ENCODE results near the gene KLK7. TPM values are rescaled to one million over a fixed set of nuclear protein-coding genes. Genes with fewer than 3 reads are reported as not detected.
A peak's percentile ranks its signal among the peaks of the same experiment; 100 is the strongest.

KLK7 gene
- total RNA-seq, 3 donors from 2014 or later, result not detected

GRCh38 chr19:51003316-51003715 is 19.6 kb upstream of the KLK7 start:
- DNase-seq (no peak), ATAC-seq (no peak)
- no peak for TF ChIP-seq CTCF (IDR thresholded peaks at IDR 0.05)
- H3K9me3 ChIP-seq, result no peaks in the 10 kb centered on the region
- no peak overlapping the region for H3K4me3 ChIP-seq
- intact Hi-C loops (cut with DNase I, micrococcal nuclease), result no loop called here
- H3K36me3 ChIP-seq (ENCODE audit: low read depth), result no peaks in the 10 kb centered on the region
- no peaks in the 10 kb centered on the region for H3K4me1 ChIP-seq (ENCODE audit: low read depth)

GRCh38 chr19:51002542-51003311 is 19.0 kb upstream of the KLK7 start:
- Histone ChIP-seq H3K4me3 (no peak overlapping the region), H3K4me1 (ENCODE audit: low read depth) (no peaks in the 10 kb centered on the region), H3K36me3 (ENCODE audit: low read depth) (no peaks in the 10 kb centered on the region), H3K9me3 (no peaks in the 10 kb centered on the region)
- no peak for TF ChIP-seq CTCF (IDR thresholded peaks at IDR 0.05)
- intact Hi-C loops (cut with DNase I, micrococcal nuclease), result no loop called here
- no peak for DNase-seq
- ATAC-seq, result peak; percentile 25

GRCh38 chr19:51002089-51002532 is 18.4 kb upstream of the KLK7 start:
- H3K4me1 ChIP-seq (ENCODE audit: low read depth), result no peaks in the 10 kb centered on the region
- DNase-seq, result no peak
- ATAC-seq, result no peak
- intact Hi-C loops (cut with DNase I, micrococcal nuclease), result no loop called here
- TF ChIP-seq CTCF (IDR thresholded peaks at IDR 0.05), result no peak
- H3K36me3 ChIP-seq (ENCODE audit: low read depth), result no peaks in the 10 kb centered on the region
- H3K9me3 ChIP-seq, result no peaks in the 10 kb centered on the region
- H3K4me3 ChIP-seq, result no peak overlapping the region

- DNase-seq (no peak), ATAC-seq (no peak)
- H3K9me3 ChIP-seq, result no peaks in the 10 kb centered on the region
- intact Hi-C loops (cut with DNase I, micrococcal nuclease), result no loop called here
- TF ChIP-seq CTCF (IDR thresholded peaks at IDR 0.05), result no peak
- H3K4me1 ChIP-seq (ENCODE audit: low read depth), result no peaks in the 10 kb centered on the region
- no peaks in the 10 kb centered on the region for H3K36me3 ChIP-seq (ENCODE audit: low read depth)
- no peak within 1 kb of the TSS for H3K4me3 ChIP-seq
Measured at GRCh38 chr19:51001515-51001914, 17.8 kb upstream of the KLK7 start, which contains the start of gene KLK8. Gene KLK8, minus strand, starts transcription at chr19:51001604. Its CDS starts 437 bp downstream, at chr19:51001167.

- DNase-seq, result no peak
- no peaks in the 10 kb centered on the region for H3K9me3 ChIP-seq
- H3K4me1 ChIP-seq (ENCODE audit: low read depth), result no peaks in the 10 kb centered on the region
- no peaks in the 10 kb centered on the region for H3K36me3 ChIP-seq (ENCODE audit: low read depth)
- intact Hi-C loops (cut with DNase I, micrococcal nuclease), result no loop called here
- no peak for TF ChIP-seq CTCF (IDR thresholded peaks at IDR 0.05)
- H3K4me3 ChIP-seq, result no peak overlapping the region
- no peak for ATAC-seq
Measured at GRCh38 chr19:51000981-51001380, 17.3 kb upstream of the KLK7 start.
